ENCODE measurements around the gene PCNX2. TPM values are rescaled to one million over a fixed set of nuclear protein-coding genes. Genes with fewer than 3 reads are reported as not detected.

Gene PCNX2
- total RNA-seq, 2 donors from 2014 or later: 23.9 to 39.1 TPM

- peaks cover 35% of the 10 kb centered on the region for H3K36me3 Mint-ChIP-seq (ENCODE audit: low read depth)
- H3K27ac Mint-ChIP-seq: no peak overlapping the region
- no peak overlapping the region for H3K9ac ChIP-seq (ENCODE audit: extremely low read depth, low read length, poor library complexity, severe bottlenecking)
- no peak overlapping the region for H3K4me3 Mint-ChIP-seq
- TF ChIP-seq CTCF (conservative IDR thresholded peaks at IDR 0.05): no peak
- no peaks in the 10 kb centered on the region for H3K4me1 ChIP-seq (ENCODE audit: control insufficient read depth, insufficient read depth, low read length)
- peaks cover 4% of the 10 kb centered on the region for H3K4me1 Mint-ChIP-seq
- no peak overlapping the region for H3K4me3 ChIP-seq (ENCODE audit: low read length)
- no peak for DNase-seq
- H3K27ac ChIP-seq (ENCODE audit: low read depth, low read length): no peak overlapping the region
- no peaks in the 10 kb centered on the region for H3K27me3 Mint-ChIP-seq (ENCODE audit: insufficient read depth)
- no peaks in the 10 kb centered on the region for H3K9me3 ChIP-seq (ENCODE audit: control insufficient read depth, low read length)
- H3K9me3 Mint-ChIP-seq: no peaks in the 10 kb centered on the region
- 80 to 100% methylated on average over 1 to 2 of the region's 2 CpGs for WGBS, 2 experiments (ENCODE audit: insufficient coverage in 1 of 2, insufficient read length in 1 of 2)
- no peaks in the 10 kb centered on the region for H3K36me3 ChIP-seq (ENCODE audit: control insufficient read depth, insufficient read depth, low read length)
- H3K27me3 ChIP-seq (ENCODE audit: control insufficient read depth, insufficient read depth, low read length, poor library complexity, severe bottlenecking): no peaks in the 10 kb centered on the region
Measured at GRCh38 chr1:233209481-233209880, 86.0 kb downstream of the PCNX2 start.

- no peaks in the 10 kb centered on the region for H3K4me1 ChIP-seq (ENCODE audit: control insufficient read depth, insufficient read depth, low read length)
- Mint-ChIP-seq H3K27ac (no peak overlapping the region), H3K36me3 (ENCODE audit: low read depth) (peaks cover 35% of the 10 kb centered on the region), H3K4me1 (peaks cover 4% of the 10 kb centered on the region), H3K9me3 (no peaks in the 10 kb centered on the region), H3K4me3 (no peak overlapping the region), H3K27me3 (ENCODE audit: insufficient read depth) (no peaks in the 10 kb centered on the region)
- DNase-seq: no peak
- H3K27me3 ChIP-seq (ENCODE audit: control insufficient read depth, insufficient read depth, low read length, poor library complexity, severe bottlenecking): no peaks in the 10 kb centered on the region
- H3K27ac ChIP-seq (ENCODE audit: low read depth, low read length): no peak overlapping the region
- H3K36me3 ChIP-seq (ENCODE audit: control insufficient read depth, insufficient read depth, low read length): no peaks in the 10 kb centered on the region
- H3K9me3 ChIP-seq (ENCODE audit: control insufficient read depth, low read length): no peaks in the 10 kb centered on the region
- H3K4me3 ChIP-seq (ENCODE audit: low read length): no peak overlapping the region
- H3K9ac ChIP-seq (ENCODE audit: extremely low read depth, low read length, poor library complexity, severe bottlenecking): no peak overlapping the region
- TF ChIP-seq CTCF (conservative IDR thresholded peaks at IDR 0.05): no peak
Measured at GRCh38 chr1:233208687-233209086, 86.8 kb downstream of the PCNX2 start.

GRCh38 chr1:233197940-233198339 lies 97.6 kb downstream of the PCNX2 start:
- peaks cover 27% of the 10 kb centered on the region for H3K4me1 Mint-ChIP-seq
- no peak overlapping the region for H3K4me3 Mint-ChIP-seq
- H3K4me1 ChIP-seq (ENCODE audit: control insufficient read depth, insufficient read depth, low read length): peaks cover 2% of the 10 kb centered on the region
- H3K36me3 Mint-ChIP-seq (ENCODE audit: low read depth): peaks cover 64% of the 10 kb centered on the region
- DNase-seq: no peak
- no peaks in the 10 kb centered on the region for H3K27me3 ChIP-seq (ENCODE audit: control insufficient read depth, insufficient read depth, low read length, poor library complexity, severe bottlenecking)
- H3K9ac ChIP-seq (ENCODE audit: extremely low read depth, low read length, poor library complexity, severe bottlenecking): no peak overlapping the region
- H3K4me3 ChIP-seq (ENCODE audit: low read length): no peak overlapping the region
- H3K27ac ChIP-seq (ENCODE audit: low read depth, low read length): no peak overlapping the region
- TF ChIP-seq CTCF (conservative IDR thresholded peaks at IDR 0.05): no peak
- H3K36me3 ChIP-seq (ENCODE audit: control insufficient read depth, insufficient read depth, low read length): peaks cover 13% of the 10 kb centered on the region
- WGBS, 2 experiments (ENCODE audit: insufficient coverage in 1 of 2, insufficient read length in 1 of 2): 100% methylated on average over 1 of the region's 2 CpGs; no CpG with 5 or more reads in 1 of the 2 experiments
- H3K9me3 Mint-ChIP-seq: peaks cover 26% of the 10 kb centered on the region
- no peaks in the 10 kb centered on the region for H3K27me3 Mint-ChIP-seq (ENCODE audit: insufficient read depth)
- no peak overlapping the region for H3K27ac Mint-ChIP-seq
- peaks cover 32% of the 10 kb centered on the region for H3K9me3 ChIP-seq (ENCODE audit: control insufficient read depth, low read length)

Measured in endodermal cell (in vitro differentiated cells).